CD8-positive, alpha-beta memory T cell (primary cell): Measurements from ENCODE around the gene CHMP1B. TPM values are rescaled to one million over a fixed set of nuclear protein-coding genes. Genes with fewer than 3 reads are reported as not detected.

ENCODE experiments used
- CTCF ChIA-PET: fragments of 350-600 bp; sonication (Branson Sonifier 250); formaldehyde crosslinking; loops from one replicate; lab custom pipeline; 2021; ENCODE audit warnings: antibody characterized with exemption; lab: Charles Lee
- POLR2A ChIA-PET: fragments of 350-600 bp; sonication (Branson Sonifier 250); formaldehyde crosslinking; loops from one replicate; lab custom pipeline; 2021; ENCODE audit warnings: antibody characterized with exemption; lab: Charles Lee
- DNase-seq, 5 donors: peaks; one replicate each; pipeline versions ENCODE4 v3.0.0 to v3.0.0-alpha.2; 2020 to 2022; ENCODE audit warnings: mixed read lengths in 1 of 5
- H3K27ac ChIP-seq: one replicate; pipeline ENCODE4 v1.7.0; 2013; ENCODE audit warnings: low read depth, mild to moderate bottlenecking, low read length, moderate library complexity
- H3K27me3 ChIP-seq: 2 replicates; pipeline ENCODE4 v1.7.0; 2013; ENCODE audit warnings: low read length, mild to moderate bottlenecking; ENCODE audit not compliant: insufficient read depth, poor library complexity, severe bottlenecking
- H3K36me3 ChIP-seq: 2 replicates; pipeline ENCODE4 v1.7.0; 2013; ENCODE audit warnings: mild to moderate bottlenecking, low read length, moderate library complexity; ENCODE audit not compliant: insufficient read depth
- H3K4me1 ChIP-seq: 2 replicates; pipeline ENCODE4 v1.7.0; 2013; ENCODE audit warnings: mild to moderate bottlenecking, low read length, moderate library complexity; ENCODE audit not compliant: insufficient read depth
- H3K4me3 ChIP-seq: 2 replicates; pipeline ENCODE4 v1.7.0; 2013; ENCODE audit warnings: mild to moderate bottlenecking, low read length
- H3K9me3 ChIP-seq: 2 replicates; pipeline ENCODE4 v1.7.0; 2013; ENCODE audit warnings: mild to moderate bottlenecking, low read length
- H3K27ac Mint-ChIP-seq, 8 donors: one replicate each; pipeline ENCODE4 v1.8.0; 2020 to 2021; ENCODE audit warnings: mixed read lengths in 8 of 8, mild to moderate bottlenecking in 6 of 8, inconsistent platforms in 3 of 8, moderate library complexity in 3 of 8
- H3K27me3 Mint-ChIP-seq, 2 donors: one replicate each; pipeline ENCODE4 v1.8.0; 2020 to 2021; ENCODE audit warnings: mixed read lengths in 2 of 2, mild to moderate bottlenecking in 1 of 2, moderate library complexity in 1 of 2
- H3K36me3 Mint-ChIP-seq, 3 donors: one replicate each; pipeline ENCODE4 v1.8.0; 2020 to 2021; ENCODE audit warnings: mixed read lengths in 3 of 3, inconsistent platforms in 1 of 3, mild to moderate bottlenecking in 1 of 3
- H3K4me1 Mint-ChIP-seq, 3 donors: one replicate each; pipeline ENCODE4 v1.8.0; 2020 to 2021; ENCODE audit warnings: mixed read lengths in 3 of 3, inconsistent platforms in 1 of 3, mild to moderate bottlenecking in 1 of 3
- H3K4me3 Mint-ChIP-seq, 7 donors: one replicate each; pipeline ENCODE4 v1.8.0; 2020 to 2021; ENCODE audit warnings: mixed read lengths in 7 of 7, mild to moderate bottlenecking in 6 of 7, moderate library complexity in 4 of 7, inconsistent platforms in 2 of 7
- H3K9me3 Mint-ChIP-seq, 5 donors: one replicate each; pipeline ENCODE4 v1.8.0; 2020 to 2022; ENCODE audit warnings: mixed read lengths in 5 of 5, mild to moderate bottlenecking in 3 of 5, moderate library complexity in 2 of 5, inconsistent platforms in 1 of 5
- polyA plus RNA-seq: library from polyadenylated mRNA; unstranded; fragments of 300-500 nt; fragmentation: Illumina TruSeq; gene quantifications from one replicate; pipeline ENCODE4 v1.2.3, GENCODE V29; 2021
- total RNA-seq, 2 experiments: library from RNA; stranded (reverse); gene quantifications; one replicate each; pipeline ENCODE4 v1.2.3, GENCODE V29; 2021

CHMP1B gene
- total RNA-seq (10 to 100 TPM; 24.5 to 24.9 TPM), polyA plus RNA-seq (55.2 TPM)

GRCh38 chr18:11851146-11851805 lies at the start of gene CHMP1B:
Gene CHMP1B, plus strand, starts transcription at chr18:11851413. Its CDS starts 99 bp downstream, at chr18:11851512.
- Histone ChIP-seq H3K9me3 (no peaks in the 10 kb centered on the region), H3K4me1 (peaks cover 22% of the 10 kb centered on the region), H3K27ac (peak within 1 kb of the TSS; percentile 97), H3K27me3 (no peaks in the 10 kb centered on the region), H3K36me3 (no peaks in the 10 kb centered on the region), H3K4me3 (peak within 1 kb of the TSS; percentile 99)
- H3K9me3 Mint-ChIP-seq, result no peaks in the 10 kb centered on the region
- POLR2A ChIA-PET, result interaction anchor here (0.6 to 2.0 kb wide), 3 partner anchors 57 to 1881 kb away, joined by 3 to 5 read pairs (median 4); partner anchors contain the start of gene MPPE1
- H3K27ac Mint-ChIP-seq, result peak within 1 kb of the TSS; percentile 97 to 100 (median 100)
- H3K4me3 Mint-ChIP-seq, result peak within 1 kb of the TSS; percentile 99 to 100 (median 100)
- DNase-seq, result peak; percentile 94 to 98 (median 96)
- H3K4me1 Mint-ChIP-seq, result peaks cover 34 to 64% (median 54%) of the 10 kb centered on the region in 3 donors
- CTCF ChIA-PET, result interaction anchor here (1.6 kb wide), 1 partner anchor 188 kb away, joined by 3 read pairs; no protein-coding TSS in a partner anchor
- H3K27me3 Mint-ChIP-seq, result peaks cover 0 to 3% of the 10 kb centered on the region in 2 donors
- H3K36me3 Mint-ChIP-seq, result peaks cover 0 to 34% (median 0%) of the 10 kb centered on the region in 3 donors

DNA sequence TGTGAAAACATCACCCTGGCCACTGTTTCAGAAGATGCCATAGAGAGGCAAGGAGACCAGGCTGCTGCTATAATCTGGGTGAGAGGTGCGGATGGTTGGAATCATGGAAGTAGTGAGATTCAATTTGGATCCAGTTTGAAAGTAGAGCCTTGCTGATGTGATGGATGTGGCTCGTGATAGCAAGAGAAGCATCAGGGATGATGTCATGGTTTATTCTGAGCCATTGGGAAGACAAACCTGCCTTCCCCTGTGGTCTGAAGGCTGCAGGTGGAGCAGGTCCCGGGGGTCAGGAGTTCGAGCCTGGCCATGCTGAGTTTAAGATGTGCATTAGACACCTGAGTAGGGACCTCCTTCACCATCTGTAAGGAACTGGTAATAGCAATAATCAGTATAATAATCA lies 49.6 kb upstream of the CHMP1B start:
- Mint-ChIP-seq H3K4me1 (no peaks in the 10 kb centered on the region), H3K9me3 (no peaks in the 10 kb centered on the region), H3K27ac (peak overlapping the region in 1 of 8 donors; percentile 39), H3K36me3 (no peaks in the 10 kb centered on the region), H3K27me3 (peaks cover 3 to 12% of the 10 kb centered on the region in 2 donors), H3K4me3 (no peak overlapping the region)
- H3K27me3 ChIP-seq, result no peaks in the 10 kb centered on the region
- no peaks in the 10 kb centered on the region for H3K36me3 ChIP-seq
- no peak overlapping the region for H3K27ac ChIP-seq
- H3K9me3 ChIP-seq, result no peaks in the 10 kb centered on the region
- CTCF ChIA-PET, result no interaction called here
- H3K4me1 ChIP-seq, result no peaks in the 10 kb centered on the region
- POLR2A ChIA-PET, result no interaction called here
- H3K4me3 ChIP-seq, result no peak overlapping the region
- DNase-seq, result no peak

DNA sequence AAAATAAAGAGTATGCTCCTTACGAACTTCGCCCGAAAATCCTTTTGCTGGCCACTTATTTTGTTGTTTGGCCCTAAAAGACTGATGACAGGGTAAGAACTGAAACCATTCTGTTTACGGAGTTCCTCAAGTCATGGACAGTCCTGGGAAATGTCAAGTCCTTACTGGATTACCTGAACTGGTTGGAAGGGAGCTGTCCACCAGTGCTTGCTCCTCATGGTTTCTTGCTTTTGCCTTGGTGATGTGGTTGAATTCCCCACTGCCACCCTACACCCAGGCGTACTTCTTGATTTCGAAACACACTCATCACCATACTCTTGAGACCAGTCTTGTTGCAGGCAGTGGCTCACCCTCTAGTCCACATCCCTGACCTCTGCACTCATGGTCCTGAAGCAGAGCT lies 49.1 kb upstream of the CHMP1B start:
- H3K4me3 ChIP-seq, result no peak overlapping the region
- no peaks in the 10 kb centered on the region for H3K27me3 ChIP-seq
- no peak for DNase-seq
- POLR2A ChIA-PET, result no interaction called here
- H3K9me3 ChIP-seq, result no peaks in the 10 kb centered on the region
- H3K9me3 Mint-ChIP-seq, result no peaks in the 10 kb centered on the region
- CTCF ChIA-PET, result no interaction called here
- H3K27me3 Mint-ChIP-seq, result peaks cover 3 to 15% of the 10 kb centered on the region in 2 donors
- no peaks in the 10 kb centered on the region for H3K36me3 Mint-ChIP-seq
- no peak overlapping the region for H3K27ac ChIP-seq
- H3K36me3 ChIP-seq, result no peaks in the 10 kb centered on the region
- no peak overlapping the region for H3K4me3 Mint-ChIP-seq
- no peak overlapping the region for H3K27ac Mint-ChIP-seq
- no peaks in the 10 kb centered on the region for H3K4me1 ChIP-seq
- H3K4me1 Mint-ChIP-seq, result no peaks in the 10 kb centered on the region

- H3K4me1 ChIP-seq, result no peaks in the 10 kb centered on the region
- no peaks in the 10 kb centered on the region for H3K27me3 ChIP-seq
- H3K36me3 Mint-ChIP-seq, result no peaks in the 10 kb centered on the region
- no peaks in the 10 kb centered on the region for H3K9me3 Mint-ChIP-seq
- H3K9me3 ChIP-seq, result no peaks in the 10 kb centered on the region
- CTCF ChIA-PET, result no interaction called here
- DNase-seq, result no peak
- H3K27ac Mint-ChIP-seq, result no peak overlapping the region
- POLR2A ChIA-PET, result no interaction called here
- H3K36me3 ChIP-seq, result no peaks in the 10 kb centered on the region
- H3K4me3 Mint-ChIP-seq, result no peak overlapping the region
- no peak overlapping the region for H3K4me3 ChIP-seq
- H3K4me1 Mint-ChIP-seq, result no peaks in the 10 kb centered on the region
- H3K27me3 Mint-ChIP-seq, result peaks cover 3 to 18% of the 10 kb centered on the region in 2 donors
- no peak overlapping the region for H3K27ac ChIP-seq
Observed at GRCh38 chr18:11802586-11802985, 48.6 kb upstream of the CHMP1B start.

DNA sequence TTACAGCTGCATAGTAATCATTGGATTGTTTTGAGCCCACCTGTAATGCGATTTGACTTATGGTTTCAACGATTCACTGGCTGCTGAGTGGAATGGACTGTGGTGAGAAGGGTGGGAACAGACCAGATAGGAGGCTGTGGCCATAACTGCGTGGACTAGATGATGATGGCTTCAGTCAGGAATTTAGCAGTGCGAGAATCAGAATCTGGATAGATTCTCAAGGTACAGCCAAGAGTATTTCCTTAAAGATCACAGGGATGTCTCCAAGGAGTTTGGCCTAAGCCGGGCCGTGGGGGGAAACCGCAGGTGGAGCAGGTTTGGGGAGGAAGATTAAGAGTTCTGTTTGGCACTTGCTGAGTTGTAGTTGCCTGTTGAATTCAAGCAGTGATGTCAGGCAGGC lies 44.0 kb upstream of the CHMP1B start:
- H3K27ac Mint-ChIP-seq, result no peak overlapping the region
- DNase-seq, result no peak
- no peaks in the 10 kb centered on the region for H3K4me1 Mint-ChIP-seq
- no peak overlapping the region for H3K4me3 Mint-ChIP-seq
- H3K4me1 ChIP-seq, result no peaks in the 10 kb centered on the region
- no peaks in the 10 kb centered on the region for H3K27me3 ChIP-seq
- POLR2A ChIA-PET, result no interaction called here
- H3K36me3 Mint-ChIP-seq, result no peaks in the 10 kb centered on the region
- CTCF ChIA-PET, result no interaction called here
- H3K36me3 ChIP-seq, result no peaks in the 10 kb centered on the region
- H3K27me3 Mint-ChIP-seq, result peaks cover 0 to 36% of the 10 kb centered on the region in 2 donors
- H3K9me3 ChIP-seq, result no peaks in the 10 kb centered on the region
- H3K9me3 Mint-ChIP-seq, result no peaks in the 10 kb centered on the region
- no peak overlapping the region for H3K27ac ChIP-seq
- H3K4me3 ChIP-seq, result no peak overlapping the region

DNA sequence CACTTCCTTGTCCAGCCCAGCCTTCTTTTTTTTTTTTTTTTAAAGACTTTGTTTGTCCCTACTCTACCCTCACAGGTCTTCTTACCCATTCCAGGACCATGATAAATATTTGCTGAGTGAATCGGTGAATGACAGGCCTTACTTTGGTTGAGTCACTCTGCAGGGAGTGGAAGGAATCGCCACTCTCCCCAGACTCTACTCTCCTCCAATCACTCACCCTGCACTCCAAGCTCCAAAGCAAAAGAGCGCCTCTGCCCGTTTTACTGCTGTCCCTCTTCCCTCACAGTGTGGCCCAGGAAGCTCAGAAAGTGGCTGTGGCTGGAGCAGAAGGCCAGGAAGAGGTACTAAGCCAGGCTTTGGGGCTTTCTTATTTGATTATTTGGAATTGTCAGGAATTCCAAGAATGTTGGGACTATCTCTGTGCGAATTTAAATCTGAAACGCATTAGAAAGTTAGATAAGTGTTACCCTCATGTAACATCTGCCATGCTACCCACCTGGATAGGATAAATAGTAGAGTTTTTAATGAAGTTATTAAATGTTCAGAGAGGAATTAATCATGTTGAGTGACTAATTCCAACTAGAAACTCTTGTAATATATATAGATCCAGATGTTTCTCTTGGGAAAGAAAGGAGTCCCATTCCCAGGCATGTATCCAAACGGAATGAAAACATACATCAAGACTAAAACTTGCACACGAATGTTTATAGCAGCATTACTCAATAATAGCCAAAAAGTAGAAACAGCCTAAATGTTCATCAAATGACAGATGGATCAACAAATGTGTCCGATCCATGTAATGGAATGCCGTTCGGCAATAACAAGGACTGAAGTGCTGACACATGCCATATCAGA lies 43.0 kb upstream of the CHMP1B start:
- no peaks in the 10 kb centered on the region for H3K9me3 ChIP-seq
- no peaks in the 10 kb centered on the region for H3K36me3 ChIP-seq
- Mint-ChIP-seq H3K27me3 (peaks cover 0 to 31% of the 10 kb centered on the region in 2 donors), H3K4me3 (no peak overlapping the region), H3K9me3 (no peaks in the 10 kb centered on the region), H3K27ac (no peak overlapping the region), H3K36me3 (no peaks in the 10 kb centered on the region), H3K4me1 (no peaks in the 10 kb centered on the region)
- ChIA-PET CTCF (no interaction called here), POLR2A (no interaction called here)
- DNase-seq, result no peak
- H3K4me1 ChIP-seq, result no peaks in the 10 kb centered on the region
- H3K4me3 ChIP-seq, result no peak overlapping the region
- no peak overlapping the region for H3K27ac ChIP-seq
- H3K27me3 ChIP-seq, result no peaks in the 10 kb centered on the region

- no peaks in the 10 kb centered on the region for H3K36me3 Mint-ChIP-seq
- no peaks in the 10 kb centered on the region for H3K9me3 ChIP-seq
Observed at GRCh38 chr18:11809895-11810294, 41.3 kb upstream of the CHMP1B start.

GRCh38 chr18:11810379-11810778 lies 40.8 kb upstream of the CHMP1B start:
- CTCF ChIA-PET, result no interaction called here
- no peaks in the 10 kb centered on the region for H3K4me1 ChIP-seq
- H3K27ac Mint-ChIP-seq, result no peak overlapping the region
- POLR2A ChIA-PET, result no interaction called here
- no peaks in the 10 kb centered on the region for H3K9me3 Mint-ChIP-seq
- H3K9me3 ChIP-seq, result no peaks in the 10 kb centered on the region
- H3K27me3 Mint-ChIP-seq, result peaks cover 6 to 34% of the 10 kb centered on the region in 2 donors
- H3K36me3 Mint-ChIP-seq, result no peaks in the 10 kb centered on the region
- H3K4me3 Mint-ChIP-seq, result no peak overlapping the region
- H3K27me3 ChIP-seq, result no peaks in the 10 kb centered on the region
- no peaks in the 10 kb centered on the region for H3K36me3 ChIP-seq
- H3K4me1 Mint-ChIP-seq, result no peaks in the 10 kb centered on the region
- H3K27ac ChIP-seq, result no peak overlapping the region
- DNase-seq, result no peak
- H3K4me3 ChIP-seq, result no peak overlapping the region

More at GRCh38 chr18:11809895-11810294, 41.3 kb upstream of the CHMP1B start:
- ChIA-PET POLR2A (no interaction called here), CTCF (no interaction called here)
- no peak overlapping the region for H3K27ac ChIP-seq
- H3K27me3 ChIP-seq, result no peaks in the 10 kb centered on the region
- Mint-ChIP-seq H3K27ac (no peak overlapping the region), H3K27me3 (peaks cover 5 to 31% of the 10 kb centered on the region in 2 donors), H3K9me3 (no peaks in the 10 kb centered on the region), H3K4me3 (no peak overlapping the region), H3K4me1 (no peaks in the 10 kb centered on the region)
- DNase-seq, result no peak
- no peaks in the 10 kb centered on the region for H3K4me1 ChIP-seq
- no peaks in the 10 kb centered on the region for H3K36me3 ChIP-seq
- no peak overlapping the region for H3K4me3 ChIP-seq
